HG02763 (cell line): ENCODE data around the gene MRPL37.
"Not testable (repeated sequence)": the region's sequence is repeated elsewhere in the genome, so short reads cannot be mapped to it uniquely, and the experiment has no call there.

Experiments
- ATAC-seq: cut with Tn5 transposase; IDR thresholded peaks from one replicate; pipeline ENCODE4 v1.9.1; 2021; ENCODE audit warnings: mild to moderate bottlenecking, moderate library complexity; ENCODE audit not compliant: unreplicated experiment

Gene MRPL37

DNA sequence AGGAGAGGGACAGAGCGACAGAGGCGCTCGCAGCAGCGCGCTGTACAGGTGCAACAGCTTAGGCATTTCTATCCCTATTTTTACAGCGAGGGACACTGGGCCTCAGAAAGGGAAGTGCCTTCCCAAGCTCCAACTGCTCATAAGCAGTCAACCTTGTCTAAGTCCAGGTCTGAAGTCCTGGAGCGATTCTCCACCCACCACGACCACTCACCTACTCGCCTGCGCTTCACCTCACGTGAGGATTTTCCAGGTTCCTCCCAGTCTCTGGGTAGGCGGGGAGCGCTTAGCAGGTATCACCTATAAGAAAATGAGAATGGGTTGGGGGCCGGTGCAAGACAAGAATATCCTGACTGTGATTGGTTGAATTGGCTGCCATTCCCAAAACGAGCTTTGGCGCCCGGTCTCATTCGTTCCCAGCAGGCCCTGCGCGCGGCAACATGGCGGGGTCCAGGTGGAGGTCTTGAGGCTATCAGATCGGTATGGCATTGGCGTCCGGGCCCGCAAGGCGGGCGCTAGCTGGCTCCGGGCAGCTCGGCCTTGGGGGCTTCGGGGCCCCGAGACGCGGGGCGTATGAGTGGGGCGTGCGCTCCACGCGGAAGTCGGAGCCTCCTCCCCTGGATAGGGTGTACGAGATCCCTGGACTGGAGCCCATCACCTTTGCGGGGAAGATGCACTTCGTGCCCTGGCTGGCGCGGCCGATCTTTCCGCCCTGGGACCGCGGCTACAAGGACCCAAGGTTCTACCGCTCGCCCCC lies at the start of gene MRPL37, which contains the start of gene CYB5RL:
MRPL37 (plus strand) TSS at position 403 of the 754 bp plus-strand sequence; CDS start at position 480, 77 bp downstream.
CYB5RL (minus strand) TSS at position 266 of the 754 bp plus-strand sequence. CDS start 4,414 bp downstream, outside the sequence.
- ATAC-seq, result peak; percentile 97

DNA sequence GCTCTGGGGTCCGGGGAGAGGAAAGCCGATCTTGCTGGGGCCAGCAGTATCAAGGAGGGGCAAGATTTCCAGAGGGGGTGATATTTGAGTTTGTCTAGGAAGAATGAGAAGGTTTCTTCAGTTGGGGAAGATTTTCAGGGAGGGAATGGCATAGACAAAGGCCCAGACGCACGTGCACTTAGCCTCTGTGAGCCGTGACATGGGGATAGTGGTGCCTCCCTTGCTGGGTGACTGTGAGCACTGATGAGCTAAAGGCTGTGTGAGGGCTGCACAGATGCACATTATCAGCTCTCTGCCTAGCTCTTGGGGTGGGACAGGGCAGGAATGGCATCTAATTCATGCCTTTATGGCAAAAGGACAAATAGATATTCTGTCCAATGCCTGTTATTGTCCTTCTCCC lies 49.0 kb upstream of the MRPL37 start:
- no peak for ATAC-seq

DNA sequence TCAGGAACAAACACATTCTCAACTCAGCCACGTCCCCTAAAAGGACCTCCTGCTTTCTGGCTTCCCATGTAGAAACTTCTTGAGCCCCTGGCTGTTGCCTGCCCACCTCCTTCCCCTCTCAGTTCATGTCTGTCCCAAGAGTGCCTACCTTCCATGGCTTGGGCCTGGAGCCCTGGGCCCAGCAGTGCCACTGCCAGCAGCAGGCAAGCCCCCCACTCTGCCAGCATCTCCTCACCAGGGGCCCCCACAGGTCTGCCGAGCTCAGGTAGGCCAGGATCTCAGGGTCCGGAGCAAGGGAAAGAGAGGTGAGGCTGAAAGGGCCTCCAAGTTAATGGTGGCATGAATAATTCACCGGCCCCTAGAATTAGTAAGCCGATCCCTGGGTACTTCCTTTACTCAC lies 47.3 kb upstream of the MRPL37 start, which contains the start of gene CDCP2:
CDCP2 (minus strand) TSS at position 305 of the 400 bp plus-strand sequence; CDS start at position 227, 78 bp downstream.
- no peak for ATAC-seq

DNA sequence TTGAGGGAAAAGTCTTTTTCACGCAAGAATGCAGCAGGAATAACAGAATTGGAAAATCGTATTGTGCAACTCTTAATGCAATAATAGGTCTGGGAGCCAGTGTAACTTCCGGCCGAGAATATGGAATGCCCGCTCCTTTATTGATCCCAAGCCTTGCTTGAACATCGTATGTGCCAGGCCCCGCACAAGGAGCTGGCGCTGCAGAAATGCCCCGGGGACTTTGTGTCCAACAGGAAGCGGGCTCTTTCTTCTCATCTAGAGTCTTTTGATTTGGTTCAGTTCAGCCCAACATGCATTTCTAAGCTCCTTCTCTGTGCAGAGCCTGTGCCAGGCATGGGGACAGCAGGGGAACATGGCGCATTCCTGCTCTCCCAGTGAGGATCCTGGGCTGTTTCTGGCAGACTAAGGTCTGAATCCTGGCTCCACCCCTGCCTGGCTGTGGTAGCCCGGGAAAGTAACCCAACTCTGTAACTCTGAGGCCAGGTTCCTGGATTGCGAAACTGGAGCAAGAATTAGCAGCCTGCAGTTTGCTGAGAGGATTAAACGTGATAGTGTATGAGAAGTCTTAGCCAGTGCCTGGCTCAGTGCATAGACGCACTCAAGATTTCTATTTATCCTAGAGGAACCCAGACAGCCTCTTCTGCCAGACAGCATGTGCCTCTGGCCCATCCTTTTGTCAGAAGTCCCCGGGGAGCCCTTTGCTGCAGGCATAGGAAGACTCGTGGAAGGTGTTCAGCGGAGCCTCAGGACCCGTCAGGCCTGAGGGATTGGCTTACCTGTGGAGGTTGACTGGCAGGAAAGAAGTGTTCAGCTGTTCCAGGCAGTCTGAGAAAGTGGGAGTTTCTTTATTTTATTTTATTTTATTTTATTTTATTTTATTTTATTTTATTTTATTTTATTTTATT lies 46.2 kb upstream of the MRPL37 start:
- ATAC-seq, result no peak

DNA sequence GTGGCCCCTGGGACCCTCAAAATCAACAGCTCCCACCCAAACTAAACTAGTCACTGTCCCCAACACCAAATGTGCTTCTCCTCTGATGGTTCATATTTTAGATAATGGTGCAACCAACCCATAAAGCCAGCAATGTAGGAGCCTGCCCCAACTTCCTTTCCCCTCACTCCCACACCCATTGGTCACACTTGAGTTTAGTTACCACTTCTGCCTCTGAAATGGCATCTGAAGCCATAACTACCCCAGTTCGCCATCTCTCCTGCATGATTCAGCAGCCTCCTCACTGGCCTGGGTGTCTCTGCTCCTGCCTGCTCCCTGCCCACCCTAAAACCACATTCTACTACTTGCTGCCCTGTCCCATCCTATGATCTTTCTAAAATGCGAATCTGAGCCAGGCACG lies 43.8 kb upstream of the MRPL37 start:
- no peak for ATAC-seq

DNA sequence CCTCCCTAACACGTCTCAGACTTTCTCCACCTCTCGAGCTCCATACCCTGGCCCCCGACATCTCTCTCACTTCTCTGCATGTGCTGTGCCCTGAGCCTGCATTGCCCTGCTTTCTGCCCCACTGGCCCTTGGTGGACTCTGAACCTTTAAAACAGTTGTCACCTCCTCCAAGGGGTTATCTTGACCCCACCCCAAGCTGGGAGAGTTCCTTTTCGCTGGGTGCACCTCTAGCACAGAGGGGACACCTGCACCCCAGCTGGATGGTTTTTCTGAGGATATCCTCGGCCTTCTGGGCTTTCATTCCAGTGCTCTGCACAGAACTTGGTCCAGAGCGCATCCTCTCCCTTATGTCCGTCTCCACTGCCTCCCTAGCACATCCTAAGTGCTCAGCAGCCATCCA lies 43.0 kb upstream of the MRPL37 start:
- no peak for ATAC-seq

DNA sequence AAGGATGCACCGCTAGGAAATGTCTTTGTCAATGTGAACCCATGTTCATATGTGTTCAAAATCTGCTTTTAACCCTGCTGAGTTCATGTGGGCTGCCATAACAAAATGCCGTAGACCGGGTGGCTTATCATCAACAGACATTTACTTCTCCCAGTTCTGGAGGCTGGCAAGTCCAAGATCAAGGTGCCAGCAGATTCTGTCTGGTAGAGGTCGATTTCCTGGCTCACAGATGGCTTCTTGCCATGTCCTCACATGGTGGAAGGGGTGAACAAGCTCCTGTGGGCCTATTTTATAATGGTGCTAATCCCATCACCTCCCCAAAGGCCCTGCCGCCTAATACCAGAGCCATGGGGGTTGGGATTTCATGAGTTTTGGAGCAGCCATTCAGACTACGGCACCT lies 42.6 kb upstream of the MRPL37 start:
- ATAC-seq, result no peak

DNA sequence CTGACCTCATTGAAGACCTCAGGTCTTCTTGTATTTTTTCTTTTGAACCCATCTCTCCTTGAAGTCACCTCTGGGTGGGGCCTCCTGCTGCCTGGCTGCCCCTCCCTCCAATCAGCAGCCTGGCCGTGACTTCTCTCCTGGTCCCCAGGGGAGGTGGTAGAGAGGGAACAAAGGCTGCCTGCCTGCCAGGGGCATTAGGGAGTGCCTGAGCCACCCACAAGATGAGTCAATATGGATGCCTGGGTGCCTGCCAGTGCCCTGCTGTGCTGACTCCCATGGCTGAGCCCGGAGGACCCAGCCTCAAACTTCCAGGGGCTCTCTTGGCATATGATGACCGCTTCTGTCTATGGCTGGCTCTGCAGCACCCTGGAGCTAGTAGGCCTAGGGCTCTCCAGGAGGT lies 41.9 kb upstream of the MRPL37 start:
- ATAC-seq, result no peak

DNA sequence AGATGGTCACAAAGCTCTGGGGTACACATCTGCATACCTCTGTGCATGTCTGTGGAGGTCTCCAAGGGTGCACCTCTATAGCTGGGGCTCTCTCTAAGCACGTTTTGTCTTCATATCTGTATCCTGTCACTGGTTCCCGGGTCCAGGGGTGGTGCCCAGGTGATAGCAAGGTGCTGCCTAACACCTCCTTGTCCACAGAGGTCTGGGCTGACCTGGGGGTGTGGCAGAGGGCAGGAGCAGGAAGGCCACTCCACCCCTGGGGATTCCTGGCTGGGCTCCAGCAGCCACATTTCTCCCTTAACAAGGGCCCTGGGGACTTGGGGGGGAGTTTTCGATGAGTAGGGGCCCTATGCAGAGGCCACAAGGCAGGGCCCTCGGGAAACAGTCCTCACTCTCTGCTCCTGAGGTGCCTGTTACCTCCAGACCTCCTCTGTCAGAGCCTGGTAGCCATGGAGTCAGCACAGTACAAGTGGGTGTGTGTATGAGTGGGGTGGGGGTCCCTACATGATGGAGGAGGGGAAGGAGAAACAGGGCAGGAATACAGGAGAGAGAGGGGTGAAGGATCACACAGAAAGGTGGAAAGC lies 40.1 kb upstream of the MRPL37 start:
- ATAC-seq, result no peak

DNA sequence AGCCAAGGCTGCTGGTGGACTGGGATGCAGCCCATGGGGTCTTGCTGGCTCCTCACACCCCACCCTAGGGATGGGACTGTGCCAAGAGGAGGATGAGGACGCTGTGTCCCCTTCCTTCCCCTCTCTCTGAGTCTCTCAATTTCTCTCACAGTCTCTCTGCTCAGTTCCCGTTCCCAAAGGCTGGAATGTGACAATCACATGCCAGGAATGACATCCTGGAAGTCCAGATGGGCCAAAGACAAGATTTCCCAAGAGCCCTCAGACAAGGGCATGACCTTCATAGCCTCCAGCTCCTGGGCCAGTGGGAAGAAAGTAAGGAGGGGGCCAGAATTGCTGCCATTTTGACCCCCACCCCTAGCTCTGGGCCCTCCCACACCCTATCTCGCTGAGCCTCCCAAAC lies 39.6 kb upstream of the MRPL37 start:
- ATAC-seq, result no peak

DNA sequence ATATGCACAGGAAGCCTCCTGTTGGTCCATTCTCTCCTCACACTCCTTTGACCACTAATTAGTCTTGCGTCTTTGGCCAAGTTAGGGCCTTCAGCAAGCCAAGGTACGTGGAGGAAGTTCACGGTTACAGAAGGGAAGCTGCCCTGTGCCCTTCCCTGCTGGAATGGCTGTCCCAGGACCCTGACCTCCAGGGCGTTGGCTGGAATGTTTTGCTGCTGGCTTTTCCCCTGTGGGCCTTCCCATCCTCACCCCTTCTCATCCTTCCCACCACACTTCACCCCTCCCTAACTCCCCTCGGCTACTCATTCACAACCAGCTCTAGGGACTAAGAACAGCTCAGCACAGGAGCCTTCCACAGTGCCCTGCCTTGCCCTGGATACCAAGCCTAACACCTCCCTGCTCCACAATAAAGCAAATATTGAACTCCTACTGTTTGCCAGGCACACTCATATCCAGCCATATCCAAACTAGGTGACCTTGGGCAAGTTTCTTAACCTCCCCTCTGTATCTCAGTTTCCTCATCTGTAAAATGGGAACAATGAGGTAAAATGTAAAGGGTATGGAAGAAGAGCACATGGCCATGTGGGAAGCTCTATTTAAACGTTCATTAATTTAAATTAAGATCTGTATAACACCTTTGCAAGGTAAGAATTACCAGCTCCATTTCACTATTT lies 38.3 kb upstream of the MRPL37 start:
- no peak for ATAC-seq

DNA sequence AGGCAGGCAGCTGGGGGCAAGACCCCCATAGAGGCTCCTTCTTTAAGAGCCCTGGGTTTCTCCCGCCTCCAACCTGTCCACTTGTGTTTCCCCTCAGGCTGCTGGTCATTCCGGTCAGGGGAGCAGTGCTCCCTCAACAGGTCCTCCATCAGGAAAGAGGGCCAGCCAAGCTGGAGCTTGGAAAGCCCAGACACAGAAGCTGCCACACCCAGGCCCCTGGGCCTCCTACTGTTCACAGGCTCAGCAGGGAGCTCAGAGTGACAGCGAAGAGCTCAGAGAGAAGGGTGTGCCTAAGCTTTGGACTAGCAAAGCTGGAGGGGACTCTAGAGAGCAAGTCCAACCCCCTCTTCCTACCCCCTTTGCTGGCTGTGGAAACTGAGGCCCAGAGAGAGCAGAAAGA lies 36.9 kb upstream of the MRPL37 start:
- no peak for ATAC-seq

DNA sequence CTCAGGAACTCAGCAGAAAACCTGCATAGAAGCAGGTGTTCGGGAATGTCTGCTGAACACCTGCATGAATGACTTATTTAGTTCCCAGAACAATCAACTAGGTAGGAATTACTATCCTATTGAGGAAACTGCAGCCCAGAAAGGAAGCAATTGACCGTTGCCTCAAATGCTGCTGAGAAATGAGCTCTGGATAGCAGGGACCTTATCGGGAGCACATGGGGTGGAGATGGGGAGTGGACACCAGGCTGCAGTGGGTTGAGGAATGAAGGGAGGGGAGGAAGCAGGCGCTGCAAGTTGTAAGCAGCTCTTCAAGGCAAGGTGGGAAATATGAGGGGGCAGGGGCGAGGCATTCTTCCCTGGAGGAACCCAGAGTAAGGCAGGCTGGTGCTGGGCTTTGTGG lies 36.4 kb upstream of the MRPL37 start:
- ATAC-seq, result no peak

DNA sequence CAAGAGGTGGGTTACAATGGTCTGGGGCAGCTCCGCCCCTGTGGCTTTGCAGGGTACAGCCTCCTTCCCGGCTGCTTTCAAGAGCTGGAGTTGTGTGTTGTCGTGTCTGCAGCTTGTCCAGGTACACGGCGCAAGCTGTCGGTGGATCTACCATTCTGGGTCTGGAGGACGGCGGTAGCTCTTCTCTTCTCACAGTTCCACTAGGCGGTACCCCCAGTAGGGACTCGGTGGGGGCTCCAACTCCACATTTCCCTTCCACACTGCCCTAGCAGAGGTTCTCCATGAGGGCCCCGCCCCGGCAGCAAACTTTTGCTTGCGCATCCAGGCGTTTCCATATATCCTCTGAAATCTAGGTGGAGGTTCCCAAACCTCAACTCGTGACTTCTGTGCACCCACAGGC lies 34.8 kb upstream of the MRPL37 start:
- no peak for ATAC-seq

DNA sequence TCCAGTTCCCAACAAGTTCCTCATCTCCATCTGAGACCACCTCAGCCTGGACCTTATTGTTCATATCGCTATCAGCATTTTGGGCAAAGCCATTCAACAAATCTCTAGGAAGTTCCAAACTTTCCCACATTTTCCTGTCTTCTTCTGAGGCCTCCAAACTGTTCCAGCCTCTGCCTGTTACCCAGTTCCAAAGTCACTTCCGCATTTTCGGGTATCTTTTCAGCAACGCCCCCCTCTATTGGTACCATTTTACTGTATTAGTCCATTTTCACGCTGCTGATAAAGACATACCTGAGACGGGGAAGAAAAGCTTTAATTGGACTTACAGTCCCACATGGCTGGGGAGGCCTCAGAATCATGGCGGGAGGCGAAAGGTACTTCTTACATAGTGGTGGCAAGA lies 33.6 kb upstream of the MRPL37 start:
- ATAC-seq, result not testable (repeated sequence)

DNA sequence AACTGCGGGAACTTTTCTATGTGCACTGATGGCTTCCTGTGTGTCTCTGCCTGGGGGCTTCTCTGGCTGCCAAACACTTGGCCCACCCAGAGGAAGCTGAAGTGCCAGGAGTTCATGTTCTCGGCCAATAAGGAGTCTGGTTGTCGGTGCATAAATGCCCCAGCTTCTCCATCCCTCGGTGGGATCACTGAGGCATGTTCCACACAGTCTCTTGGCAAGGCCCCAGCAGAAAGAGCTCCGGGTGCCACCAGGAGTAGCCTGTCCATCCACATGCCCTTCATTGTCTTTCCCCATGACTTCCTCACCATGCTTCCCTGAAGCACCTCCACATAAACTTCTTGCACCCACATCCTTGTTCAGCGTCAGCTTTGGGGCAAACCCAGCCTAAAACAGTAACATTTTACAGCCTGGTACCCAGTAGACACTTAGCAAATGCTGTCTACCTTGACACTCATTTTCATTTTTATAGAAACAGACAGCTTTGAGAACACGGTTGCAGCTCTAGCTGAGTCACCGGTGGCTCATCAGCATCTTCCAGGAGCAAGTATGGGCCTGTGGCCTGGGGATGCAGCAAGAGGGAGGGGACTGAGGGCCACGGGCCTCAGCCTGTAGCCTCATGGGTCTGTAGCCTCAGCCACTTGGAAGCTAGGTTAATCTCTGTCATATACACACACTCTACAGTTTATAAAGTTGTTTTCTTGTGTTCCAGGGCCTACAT lies 32.4 kb upstream of the MRPL37 start:
- ATAC-seq, result no peak

DNA sequence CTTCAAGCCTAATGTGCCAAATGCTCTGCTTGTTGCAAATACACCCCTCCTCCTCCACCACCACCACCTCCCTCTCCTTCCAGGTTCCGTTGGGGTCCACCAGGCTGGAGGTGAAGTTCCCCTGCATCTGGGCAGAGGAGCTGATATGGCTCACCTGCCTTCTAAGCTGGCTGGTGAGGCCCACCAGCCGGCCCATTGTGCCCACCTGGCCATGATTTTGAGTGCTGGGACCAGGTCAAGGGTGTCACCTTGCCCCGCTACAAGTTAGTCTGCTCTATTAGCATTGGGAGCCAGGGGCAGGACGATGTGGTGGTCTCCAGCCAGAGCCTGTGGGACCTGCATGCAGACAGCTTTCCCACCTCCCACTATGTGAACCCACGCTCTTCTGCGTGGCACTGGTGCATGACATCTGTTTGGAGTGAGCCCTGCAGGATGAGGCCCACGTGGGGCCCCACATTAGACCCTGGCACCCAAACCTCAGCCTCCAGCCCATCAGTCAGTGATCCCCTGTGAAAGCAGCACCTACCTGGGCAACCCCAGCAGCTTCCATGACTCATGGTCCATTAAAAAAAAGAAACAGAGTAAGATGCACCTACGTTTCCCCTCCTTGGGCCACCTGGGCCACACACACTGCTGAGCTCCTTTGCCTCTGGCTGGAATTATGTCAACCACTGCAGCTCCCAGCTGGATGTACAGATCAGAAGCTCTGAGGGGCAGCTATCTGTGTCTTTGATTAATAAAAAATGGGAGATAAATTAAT lies 31.6 kb upstream of the MRPL37 start:
- ATAC-seq, result no peak

DNA sequence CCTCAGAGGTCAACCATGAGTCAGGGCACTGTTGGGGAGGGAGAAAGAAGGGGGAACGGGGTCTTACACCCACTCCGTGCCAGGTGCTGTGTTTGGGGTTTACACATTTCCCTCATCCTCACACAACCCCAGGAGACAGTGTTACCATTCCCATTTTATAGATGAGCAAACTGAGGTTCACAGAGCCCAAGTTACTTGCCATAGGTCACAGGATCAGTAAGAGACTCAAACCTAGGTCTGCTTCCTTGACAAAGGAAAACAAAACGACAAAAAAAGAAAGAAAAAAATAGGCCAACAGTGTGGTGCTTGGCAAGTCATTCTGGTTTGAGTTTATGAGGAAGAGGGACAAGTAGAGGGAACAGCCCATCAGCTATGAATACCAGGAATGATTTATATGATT lies 30.9 kb upstream of the MRPL37 start:
- ATAC-seq, result no peak

DNA sequence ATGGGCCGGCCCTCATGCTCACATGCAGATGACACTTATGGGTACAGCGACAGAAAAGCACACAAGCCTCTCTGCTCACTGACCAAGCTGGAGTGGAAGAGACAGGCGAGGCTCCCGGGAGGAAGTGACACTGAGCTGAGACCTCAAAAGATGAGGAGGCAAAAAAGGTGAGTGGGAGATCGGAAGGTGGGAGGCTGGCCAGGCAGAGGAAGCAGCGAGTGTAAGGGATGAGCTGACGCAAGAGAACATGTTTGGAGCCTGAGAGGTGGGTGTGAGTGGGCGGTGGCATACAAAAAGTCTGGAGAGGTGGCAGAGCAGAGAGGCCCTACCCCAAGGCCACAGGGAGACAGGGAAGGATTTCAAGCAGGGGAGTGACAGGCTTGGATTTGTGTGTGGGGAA lies 29.0 kb upstream of the MRPL37 start:
- no peak for ATAC-seq

DNA sequence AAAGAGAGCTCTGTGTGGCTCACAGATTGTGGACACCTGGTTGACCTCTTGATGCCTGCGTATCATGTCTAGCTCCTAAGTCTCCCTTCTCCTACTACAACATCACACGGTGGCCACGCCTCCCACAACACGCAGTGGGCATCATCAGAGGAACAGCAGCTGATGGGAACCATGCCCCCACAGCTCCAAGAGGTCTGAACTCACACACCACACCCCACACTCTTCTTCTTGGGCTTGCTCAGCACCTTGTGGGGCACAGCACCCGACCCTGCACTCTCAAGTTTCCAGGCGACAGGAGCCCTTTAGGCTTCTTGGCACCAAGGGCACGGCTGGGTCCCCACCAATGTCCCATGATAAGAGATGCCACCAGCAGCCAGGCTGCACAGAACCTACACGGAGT lies 28.4 kb upstream of the MRPL37 start:
- ATAC-seq, result no peak
